Hematopoietic multipotent progenitor cell treated with erythropoietin and hydrocortisone succinate and interleukin-3 and kit ligand, for 17 days (in vitro differentiated cells): ENCODE data around the gene CARS1.
A peak's percentile ranks its signal among the peaks of the same experiment; 100 is the strongest.

ENCODE experiments used
- DNase-seq: peaks from one replicate; pipeline ENCODE4 v3.0.0-alpha.2; 2015; ENCODE audit warnings: low spot score

Gene CARS1

DNA sequence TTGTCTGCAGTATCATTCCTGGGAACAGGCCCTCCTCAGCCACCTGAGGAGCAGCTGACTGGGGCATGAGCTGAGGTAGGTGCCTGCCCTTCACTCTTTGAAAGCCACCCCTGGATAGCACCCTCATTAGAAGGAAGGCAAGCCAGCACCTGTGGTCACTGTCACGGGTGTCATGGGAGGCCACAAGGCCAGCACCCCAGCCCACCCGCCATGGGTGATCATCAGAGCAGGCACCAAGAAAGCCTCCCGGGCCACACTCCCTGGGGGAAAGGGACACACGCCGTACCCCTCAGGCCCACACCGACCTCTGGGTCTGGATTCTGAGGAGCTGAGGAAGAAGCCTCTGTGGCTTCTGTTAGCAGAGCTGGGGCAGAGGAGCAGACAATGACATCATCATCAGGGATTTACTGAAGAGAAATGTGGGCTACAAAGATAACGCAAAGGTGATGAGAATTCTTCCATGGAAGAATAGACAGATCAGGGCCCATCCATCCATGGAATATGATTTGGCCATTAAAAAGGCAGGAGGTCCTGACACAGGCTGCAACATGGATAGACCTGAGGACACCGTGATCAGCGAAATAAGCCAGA lies 48.4 kb downstream of the CARS1 start:
- no peak for DNase-seq

DNA sequence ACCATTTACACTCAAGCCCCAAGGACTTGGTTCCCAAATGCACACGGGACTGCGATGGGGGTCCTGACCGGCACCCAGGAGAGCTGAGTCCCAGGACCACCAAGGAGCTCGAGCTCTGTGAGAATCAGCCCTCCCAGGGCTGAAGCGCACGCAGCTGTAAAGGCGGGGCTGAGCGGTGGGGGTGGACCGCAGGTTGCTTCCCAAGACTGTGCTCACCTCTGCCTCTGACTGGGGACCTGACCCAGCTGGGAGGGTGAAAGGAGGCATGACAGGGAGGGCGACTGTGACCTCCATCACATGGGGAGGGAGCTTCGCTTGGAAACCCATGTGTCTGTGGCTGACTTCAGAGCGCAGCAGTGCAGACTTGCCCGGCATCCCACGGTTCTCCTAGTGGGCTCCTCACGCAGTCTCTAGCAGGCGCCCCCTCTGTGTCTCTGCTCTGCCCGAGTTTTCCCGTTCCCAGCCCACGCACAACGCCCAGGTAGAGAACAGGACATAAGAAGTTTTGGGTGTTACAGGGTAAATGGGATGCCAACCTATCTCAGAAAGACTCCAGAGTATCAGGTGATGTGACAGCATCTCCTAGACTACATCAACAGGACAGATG lies 49.7 kb downstream of the CARS1 start:
- DNase-seq, result no peak

DNA sequence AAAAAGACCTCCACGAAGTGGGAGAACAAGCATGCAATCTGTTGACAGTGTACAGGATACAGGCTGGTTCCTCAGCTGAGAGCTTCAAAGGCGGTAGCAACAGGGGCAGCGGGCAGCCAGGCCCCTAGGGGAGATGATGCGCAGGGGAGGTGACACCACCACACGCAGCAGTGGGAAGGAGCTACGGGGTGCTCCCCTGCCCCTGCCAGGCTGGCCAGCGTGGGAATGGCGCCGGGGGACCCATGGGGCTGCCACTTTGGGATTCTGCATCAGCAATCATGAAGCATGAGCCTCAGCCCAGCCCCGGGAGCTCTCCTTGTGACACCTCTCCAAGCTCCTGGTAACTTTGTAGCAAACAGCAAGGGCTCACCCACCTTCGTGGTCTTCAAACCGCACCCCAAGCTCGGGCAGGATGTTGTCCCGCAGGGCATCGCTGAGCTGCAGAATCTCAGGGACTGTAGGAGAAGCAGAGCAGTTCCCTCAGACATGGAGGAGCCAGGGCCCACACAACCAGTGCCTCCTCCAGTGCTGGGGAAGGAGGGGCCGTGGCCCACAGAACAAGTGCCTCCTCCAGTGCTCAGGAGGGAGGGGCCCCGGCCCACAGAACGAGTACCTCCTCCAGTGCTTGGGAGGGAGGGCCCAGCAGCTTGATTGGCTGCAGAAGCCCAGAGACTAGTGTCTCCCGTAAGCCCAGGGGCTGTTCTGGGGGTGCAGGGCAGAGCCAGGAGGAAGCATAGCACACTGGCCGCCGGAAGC lies 50.5 kb downstream of the CARS1 start:
- DNase-seq, result no peak

DNA sequence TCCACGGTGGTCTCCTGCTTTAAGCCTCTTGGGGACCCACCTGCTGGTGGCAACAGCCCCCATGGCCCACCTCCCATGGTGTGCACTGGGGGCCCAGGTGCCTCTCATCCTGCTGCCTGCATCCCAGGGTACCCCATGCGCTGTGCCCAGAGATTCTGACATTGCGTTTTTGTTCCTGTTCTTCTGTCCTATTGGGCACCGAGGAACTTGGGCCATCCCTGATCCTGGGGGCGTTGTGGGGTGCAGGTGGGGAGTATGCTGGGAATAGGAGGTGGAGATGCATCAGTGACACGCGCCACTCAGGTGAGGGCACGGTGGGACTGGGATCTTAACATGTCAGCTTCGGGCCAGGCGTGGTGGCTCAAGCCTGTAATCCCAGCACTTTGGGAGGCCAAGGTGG lies 52.7 kb downstream of the CARS1 start:
- no peak for DNase-seq

DNA sequence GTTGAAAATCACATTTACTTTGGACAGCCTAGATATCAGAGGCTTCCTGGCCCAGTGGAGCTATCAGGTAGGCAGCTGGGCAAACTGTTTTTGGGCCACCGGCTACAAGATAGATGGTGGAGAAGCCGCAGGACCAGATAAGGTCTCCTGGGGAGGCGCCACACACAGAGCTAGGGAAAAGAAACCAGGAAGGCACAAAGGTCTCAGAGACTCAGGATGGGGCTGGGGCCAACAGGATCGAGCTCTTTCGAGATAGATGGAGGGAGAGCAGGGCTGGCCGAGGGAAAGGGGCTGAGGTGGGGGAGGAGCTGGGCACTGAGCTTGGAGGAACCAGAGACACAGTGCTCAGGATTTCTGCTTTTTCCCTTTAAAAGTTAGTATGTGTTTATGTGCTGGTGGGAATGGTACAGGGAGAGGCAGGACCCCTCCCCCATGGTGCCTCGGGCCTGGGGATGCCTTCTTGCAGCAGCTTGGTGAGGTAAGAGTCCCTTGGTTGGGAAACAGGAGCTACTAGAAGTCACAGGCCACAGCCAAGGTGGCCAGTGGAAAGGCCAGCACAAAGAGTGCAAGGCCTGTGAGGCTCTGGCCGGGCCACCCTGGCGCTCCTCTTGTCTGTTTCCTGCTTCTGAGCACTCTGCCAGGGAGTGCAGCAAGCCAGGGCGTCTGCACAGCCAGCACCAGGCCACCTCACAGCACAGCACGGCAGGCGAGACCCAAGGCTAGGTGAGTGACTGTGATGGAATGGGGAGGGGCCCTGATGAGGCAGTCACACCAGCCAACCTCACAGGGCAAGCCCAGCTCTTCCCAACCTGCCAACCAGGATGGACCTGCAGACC lies 53.6 kb downstream of the CARS1 start:
- DNase-seq, result no peak

DNA sequence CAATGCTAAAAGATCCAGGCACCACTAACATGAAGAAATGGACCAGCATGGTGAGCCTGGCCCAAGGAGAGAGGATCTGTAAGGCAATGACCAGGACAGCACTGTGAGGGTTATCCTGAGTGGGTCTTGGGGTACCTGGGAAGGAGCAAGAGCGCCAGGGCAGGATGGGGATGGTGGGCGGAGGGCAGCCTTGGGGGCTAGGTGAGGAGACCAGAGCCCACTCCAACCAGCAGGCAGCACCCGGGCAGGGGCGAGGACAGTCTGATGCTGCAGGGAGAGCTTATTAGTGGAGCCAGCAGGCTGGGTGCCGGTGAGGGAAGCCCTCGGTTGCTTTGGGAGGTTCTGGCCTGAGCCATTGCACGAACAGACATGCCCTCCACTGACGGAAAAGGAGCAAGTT lies 54.4 kb downstream of the CARS1 start:
- DNase-seq, result no peak

DNA sequence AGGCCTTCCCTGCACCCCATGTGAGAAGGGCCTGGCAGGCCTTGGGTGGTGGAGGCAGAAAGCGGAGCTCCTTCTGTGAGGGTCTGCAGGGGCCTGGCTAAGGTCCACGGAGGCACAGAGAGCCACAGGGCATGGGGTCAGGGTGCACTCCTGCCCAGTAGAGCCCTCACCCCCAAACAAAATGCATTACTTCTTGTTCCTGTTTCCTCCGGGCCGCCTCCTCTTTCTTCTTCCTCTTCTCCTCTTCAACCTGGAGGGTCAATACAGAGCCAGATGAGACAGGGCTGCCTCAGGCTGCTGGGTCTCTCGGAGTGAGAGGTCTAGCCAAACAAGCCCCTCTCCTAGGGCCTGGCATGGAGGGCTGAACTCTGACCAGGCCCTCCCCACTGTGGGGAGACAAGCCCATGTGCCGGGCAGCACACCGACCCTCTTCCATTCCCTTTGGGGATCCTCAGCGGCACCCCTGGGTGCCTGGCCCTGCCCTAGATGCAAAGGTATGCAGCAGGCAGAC lies 54.8 kb downstream of the CARS1 start:
- no peak for DNase-seq

DNA sequence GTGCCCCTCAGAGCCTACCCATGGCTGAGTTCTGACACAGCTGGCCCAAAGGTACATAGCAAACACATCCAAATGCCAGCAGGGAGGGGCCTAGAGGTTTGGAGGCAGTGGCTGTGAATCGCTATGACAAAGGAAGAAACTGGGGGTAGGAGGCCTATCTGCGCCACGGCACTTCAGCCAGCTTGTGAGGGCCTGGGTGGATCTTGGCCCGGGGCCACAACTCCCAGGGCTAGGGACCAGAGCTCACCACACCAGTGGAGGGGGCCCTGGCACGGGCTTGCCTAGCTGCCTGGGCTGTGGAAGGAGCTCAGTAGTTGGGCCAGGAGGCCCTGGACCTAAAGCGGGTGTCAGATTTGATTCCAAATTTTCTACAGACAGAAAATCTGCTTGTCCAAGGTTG lies 55.7 kb downstream of the CARS1 start:
- DNase-seq, result peak; percentile 26

DNA sequence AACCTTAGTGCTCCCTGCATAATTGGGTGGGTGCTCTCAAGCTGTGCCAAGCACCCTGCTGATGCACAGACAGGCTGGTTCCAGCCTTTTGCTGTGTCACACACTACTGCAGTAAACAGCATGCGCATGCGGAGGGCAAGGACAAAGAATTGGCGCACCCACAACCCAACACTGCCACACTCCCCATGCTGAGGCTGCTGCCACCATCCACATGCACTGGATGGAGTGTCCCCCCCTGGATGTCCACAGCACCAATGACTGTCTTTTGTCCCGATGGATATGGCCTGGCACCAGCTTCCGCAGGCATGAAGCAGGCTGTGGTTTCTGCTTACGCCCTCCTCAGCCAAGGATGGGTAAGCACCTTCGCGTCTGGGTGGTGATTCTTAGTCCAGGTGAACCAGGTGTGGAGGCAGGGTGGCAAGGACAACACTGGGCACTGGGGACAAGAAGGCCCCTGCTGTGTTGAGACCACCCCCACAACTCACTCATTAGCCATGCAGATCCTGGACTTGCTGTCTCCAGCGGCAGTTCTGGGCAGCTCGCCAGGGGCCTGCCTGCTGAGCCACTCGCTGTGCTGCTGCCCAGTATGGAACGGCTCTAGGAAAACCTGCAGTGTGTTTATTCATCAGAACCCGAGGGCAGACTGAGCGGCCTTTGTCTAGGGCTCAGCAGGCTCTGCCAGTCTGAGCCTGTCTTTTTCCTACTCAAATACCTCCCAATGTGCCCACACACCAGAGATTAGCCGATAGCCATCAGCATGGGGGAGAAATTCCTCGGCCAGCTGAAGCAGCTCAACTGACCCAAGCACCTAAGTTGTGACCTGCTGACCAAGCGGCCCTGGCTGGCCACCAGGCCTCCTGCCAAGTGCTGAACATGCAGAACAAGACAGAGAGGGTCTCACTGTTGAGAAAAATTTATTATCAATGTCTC lies 56.9 kb downstream of the CARS1 start:
- no peak for DNase-seq

DNA sequence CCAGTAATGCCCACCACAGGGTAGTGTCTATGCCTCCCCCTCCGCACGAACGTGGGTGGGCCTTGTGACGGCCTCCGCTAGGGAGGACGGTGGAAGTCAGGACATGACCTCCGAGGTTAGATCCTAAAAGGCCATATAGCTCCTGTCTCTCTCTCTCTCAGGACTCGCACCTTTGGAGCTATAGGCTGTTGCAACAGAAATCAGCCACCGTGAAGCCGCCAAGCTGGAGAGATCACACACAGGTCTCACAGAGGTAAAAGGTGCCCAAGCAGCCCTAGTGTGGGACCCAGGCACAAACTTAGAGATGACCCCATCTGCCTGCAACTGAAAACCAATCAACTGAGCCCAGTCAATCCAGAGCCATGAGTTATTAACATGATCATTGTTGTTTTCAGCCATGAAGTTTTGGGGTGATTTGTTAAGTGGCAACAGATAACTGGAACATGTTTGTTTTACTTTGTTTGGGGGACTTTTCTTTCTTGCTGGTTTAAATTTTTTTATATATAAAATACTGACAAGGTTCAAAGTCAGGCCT lies 57.7 kb downstream of the CARS1 start:
- no peak for DNase-seq

DNA sequence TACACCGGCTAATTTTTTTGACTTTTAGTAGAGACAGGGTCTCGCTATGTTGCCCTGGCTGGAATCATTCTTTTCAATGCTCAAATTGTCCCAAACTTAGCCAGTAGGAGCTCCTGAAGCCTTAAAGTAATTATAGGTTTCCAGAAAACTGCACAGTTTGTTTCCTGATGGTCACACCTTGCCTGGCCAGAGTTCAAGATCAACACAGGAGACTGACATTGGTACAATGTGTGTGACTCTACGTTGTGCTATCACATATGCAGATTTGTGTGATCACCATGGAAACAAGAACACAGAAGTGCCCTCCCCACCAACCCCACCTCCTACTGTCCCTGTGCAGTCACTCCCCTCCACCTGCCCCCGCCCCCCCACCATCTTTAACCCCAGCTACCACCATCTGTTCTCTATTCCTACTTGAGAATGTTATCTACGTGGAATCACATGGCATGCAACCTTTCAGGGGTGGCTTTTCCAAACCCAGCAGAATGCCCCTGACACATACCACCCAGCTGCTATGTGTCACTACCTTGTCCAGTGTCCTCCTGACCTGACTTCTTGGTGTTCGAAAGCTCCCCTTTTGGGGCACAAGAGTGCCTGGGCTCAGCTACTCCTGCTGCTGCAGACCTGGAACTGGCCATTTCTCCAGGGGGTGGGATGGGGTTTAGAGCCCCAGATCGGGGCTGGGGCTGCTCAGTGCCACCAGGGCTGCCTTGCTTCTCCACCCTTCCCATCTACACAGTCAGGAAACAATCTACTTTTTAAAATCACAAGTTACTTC lies 59.0 kb downstream of the CARS1 start:
- DNase-seq, result no peak

DNA sequence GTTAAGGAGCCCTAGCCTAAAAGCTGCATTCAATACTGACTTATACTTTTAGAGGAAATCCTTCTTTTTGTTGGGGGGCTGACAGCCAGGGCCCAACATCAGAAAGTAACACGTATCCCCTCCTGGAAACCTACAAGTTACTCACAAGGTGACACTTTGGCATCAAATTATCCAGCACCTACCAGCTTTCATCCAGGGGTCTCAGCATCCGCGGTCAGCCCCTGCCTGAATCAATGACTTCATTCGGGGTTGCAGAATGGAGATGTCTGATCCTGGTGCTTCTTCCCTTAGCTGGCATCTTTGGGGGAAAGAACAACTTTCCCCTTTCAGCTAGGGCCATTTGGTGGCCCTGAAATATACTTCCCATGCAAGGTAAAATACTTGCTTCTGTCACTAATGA lies 59.8 kb downstream of the CARS1 start:
- DNase-seq, result no peak

DNA sequence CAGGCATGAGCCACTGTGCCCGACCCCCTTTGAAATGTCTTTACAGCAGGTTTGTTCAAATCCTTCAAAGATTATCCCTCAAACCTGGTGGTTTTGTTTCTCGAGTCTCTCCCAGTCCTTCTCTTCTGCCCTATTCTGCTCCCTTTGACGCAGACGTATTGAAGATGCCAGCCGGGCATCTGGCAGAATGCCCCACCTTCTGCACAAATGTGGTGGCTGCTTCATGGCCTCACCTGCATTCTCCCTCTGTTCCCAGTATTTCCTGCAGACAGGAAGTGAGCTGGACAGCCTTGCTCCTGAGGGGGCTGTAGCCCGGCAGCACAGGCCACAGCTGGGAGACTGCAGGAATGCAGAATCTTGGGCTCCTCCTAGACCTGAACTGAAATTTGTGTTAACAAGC lies 60.2 kb downstream of the CARS1 start:
- no peak for DNase-seq

DNA sequence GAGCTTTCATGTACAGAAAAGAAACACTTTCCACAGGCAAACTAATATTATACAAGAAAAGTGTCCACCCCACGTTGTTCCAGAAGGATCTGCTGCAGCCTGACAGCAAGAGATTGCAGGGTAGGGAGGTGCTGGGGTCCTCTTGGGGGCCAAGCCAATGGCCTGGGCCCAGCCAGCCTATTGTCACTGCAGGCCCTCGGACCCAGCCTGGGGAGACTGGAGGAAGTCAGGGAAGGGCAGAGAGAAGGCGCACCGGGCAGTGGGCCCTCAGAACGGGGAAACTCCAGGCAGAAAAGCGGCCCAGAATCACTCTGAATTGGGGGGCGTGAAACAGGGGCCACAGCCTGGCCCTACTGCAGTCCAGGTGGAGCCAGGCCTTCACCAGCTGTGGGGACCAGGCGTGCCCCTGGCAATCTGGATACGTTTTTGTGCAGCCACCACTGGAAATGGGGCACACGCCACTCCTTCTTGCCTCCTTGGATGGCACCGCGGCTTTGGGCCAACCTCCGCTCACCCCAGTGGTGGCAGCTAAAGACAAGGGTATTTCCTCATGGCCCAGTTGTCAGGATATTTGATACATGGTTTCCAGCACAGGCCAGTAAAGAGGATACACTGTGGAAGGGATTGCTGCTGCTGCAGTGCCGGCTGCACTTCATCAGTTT lies 61.2 kb downstream of the CARS1 start:
- DNase-seq, result no peak

DNA sequence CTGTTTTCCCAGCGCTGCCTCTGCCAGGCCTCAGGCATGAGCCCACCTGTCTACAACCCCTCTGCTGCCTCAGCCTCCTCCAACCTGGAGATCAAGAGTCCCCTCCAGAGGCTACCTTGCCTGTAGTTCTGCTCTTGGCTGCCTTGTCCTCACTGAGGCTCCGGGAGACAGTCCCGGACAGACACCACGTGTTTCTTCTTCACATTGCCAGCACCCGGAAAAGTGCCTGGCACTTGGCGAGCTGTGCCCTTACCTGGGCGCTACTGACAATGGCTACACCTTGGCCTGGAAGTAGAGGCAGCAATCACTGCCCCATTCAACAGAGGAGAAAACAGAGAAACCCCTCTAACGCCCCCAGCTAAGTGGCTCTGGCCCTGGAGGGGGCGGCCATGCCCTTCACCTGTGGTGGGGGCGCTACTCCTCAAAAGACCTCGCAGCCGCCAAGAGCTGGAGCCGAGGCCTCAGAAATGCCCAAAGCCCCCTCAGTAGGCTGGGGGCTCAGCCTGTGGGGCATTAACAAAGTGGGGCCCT lies 62.1 kb downstream of the CARS1 start:
- no peak for DNase-seq

DNA sequence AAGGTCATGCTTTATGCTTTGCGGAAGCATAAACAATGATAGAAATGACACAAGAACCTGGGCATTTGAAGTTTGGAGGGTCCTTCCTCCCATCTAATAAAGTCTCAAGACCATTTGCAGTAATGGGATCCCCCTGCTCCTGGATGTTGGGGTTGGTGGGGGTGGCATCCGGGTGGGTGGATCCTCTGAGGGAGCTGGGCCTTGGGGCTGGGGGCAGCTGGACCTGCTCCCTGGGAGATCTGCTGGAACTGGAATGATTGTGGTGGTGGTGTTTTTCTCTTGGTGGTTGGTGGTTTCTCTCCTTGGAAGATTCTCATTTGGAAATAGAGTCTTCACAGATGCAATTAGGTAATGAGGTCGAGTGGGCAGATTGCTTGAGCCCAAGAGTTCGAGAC lies 62.9 kb downstream of the CARS1 start:
- no peak for DNase-seq

DNA sequence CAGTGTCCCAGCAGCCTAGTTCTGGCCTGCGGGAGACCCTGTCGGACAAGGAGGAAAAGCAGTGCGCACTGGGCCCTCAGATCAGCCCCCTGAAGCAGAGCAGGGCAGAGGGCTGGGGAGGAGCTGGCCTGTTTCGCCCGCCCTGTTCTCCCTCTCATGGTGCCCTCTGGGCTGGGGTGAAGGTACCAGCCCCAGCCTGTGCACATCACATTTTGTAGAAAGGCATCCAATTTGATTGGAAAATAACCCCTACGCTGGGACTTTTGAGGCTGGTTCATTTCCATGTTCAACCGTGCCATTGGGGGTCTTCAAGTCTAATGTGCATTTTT lies 64.3 kb downstream of the CARS1 start:
- DNase-seq, result no peak

DNA sequence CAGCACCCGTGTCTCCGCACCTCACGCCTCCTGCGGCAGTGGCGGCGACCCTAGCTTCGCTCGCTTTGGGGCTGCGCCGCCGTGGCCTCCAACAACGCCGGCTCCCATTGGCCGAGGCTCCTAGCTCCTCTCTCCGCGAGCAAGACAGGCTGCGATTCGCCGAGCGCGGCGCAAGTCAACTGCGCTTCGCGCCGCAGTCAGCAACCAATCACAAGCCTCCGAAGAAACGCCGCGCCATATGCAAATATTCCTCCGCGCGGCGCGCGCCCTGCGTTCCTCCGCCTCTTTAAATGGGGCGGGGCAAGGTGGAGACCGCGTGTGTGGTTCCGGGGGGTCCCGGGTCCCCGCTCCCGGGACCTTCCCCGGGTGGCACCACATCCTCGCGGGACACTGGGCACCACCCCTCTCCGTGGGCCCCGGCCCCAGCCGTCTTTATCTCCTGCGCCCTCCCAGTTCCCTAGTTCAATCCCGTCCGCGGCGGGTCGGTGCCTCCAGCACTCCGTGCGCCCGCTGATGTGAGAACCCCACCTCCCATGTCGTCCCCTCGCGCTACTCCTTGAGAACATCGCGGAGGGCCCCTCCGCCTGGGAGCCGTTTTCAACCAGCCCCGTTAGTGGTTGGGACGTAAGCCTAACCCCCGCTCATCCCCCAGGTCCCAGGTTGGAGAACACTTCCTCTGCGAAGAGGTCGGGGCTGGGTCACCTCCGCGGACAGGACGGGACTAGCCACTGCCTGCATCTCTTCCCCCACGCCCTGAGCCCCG lies 64.8 kb downstream of the CARS1 start, which contains the start of gene NAP1L4:
NAP1L4 (minus strand) TSS at position 96 of the 763 bp plus-strand sequence. CDS start 13,109 bp downstream, outside the sequence.
- peak; percentile 97 for DNase-seq
